ENCODE data around the gene GNB1. TPM values are rescaled to one million over a fixed set of nuclear protein-coding genes. Genes with fewer than 3 reads are reported as not detected.

Gene GNB1
- total RNA-seq, 1 donor from 2014 or later = 158 TPM

DNA sequence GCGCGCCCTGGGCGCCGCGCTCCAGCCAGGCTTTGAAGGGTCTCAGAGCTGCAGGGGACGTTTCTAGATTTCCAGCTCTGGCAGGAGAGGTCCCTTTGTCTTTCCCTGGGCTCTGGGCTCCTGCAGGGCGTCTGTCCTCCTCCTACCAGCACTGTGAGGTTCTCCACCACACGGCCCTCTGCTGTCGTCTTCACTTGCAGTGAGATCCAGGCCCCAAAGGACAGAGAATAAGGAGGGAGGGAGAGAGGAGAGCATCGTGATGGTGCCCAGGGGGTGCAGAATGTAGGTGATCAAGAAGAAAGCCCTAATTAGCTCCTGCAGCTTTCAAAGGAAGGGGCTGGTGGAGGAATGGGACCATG lies 4.2 kb upstream of the GNB1 start:
- H3K36me3 ChIP-seq = no peaks in the 10 kb centered on the region
- peaks cover 43% of the 10 kb centered on the region for H3K4me1 ChIP-seq
- no peaks in the 10 kb centered on the region for H3K27me3 ChIP-seq (ENCODE audit: low read depth)
- H3K27ac ChIP-seq (replicated peaks) = peak overlapping the region; percentile 70
- H3K4me3 ChIP-seq = peak overlapping the region; percentile 37
- intact Hi-C loops (cut with micrococcal nuclease) = no loop called here
- TF ChIP-seq, protein P1, sequence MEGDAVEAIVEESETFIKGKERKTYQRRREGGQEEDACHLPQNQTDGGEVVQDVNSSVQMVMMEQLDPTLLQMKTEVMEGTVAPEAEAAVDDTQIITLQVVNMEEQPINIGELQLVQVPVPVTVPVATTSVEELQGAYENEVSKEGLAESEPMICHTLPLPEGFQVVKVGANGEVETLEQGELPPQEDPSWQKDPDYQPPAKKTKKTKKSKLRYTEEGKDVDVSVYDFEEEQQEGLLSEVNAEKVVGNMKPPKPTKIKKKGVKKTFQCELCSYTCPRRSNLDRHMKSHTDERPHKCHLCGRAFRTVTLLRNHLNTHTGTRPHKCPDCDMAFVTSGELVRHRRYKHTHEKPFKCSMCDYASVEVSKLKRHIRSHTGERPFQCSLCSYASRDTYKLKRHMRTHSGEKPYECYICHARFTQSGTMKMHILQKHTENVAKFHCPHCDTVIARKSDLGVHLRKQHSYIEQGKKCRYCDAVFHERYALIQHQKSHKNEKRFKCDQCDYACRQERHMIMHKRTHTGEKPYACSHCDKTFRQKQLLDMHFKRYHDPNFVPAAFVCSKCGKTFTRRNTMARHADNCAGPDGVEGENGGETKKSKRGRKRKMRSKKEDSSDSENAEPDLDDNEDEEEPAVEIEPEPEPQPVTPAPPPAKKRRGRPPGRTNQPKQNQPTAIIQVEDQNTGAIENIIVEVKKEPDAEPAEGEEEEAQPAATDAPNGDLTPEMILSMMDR (IDR thresholded peaks at IDR 0.05; ENCODE audit: borderline replicate concordance) = no peak
- DNase-seq = no peak
- no peaks in the 10 kb centered on the region for H3K9me3 ChIP-seq (replicated peaks)

DNA sequence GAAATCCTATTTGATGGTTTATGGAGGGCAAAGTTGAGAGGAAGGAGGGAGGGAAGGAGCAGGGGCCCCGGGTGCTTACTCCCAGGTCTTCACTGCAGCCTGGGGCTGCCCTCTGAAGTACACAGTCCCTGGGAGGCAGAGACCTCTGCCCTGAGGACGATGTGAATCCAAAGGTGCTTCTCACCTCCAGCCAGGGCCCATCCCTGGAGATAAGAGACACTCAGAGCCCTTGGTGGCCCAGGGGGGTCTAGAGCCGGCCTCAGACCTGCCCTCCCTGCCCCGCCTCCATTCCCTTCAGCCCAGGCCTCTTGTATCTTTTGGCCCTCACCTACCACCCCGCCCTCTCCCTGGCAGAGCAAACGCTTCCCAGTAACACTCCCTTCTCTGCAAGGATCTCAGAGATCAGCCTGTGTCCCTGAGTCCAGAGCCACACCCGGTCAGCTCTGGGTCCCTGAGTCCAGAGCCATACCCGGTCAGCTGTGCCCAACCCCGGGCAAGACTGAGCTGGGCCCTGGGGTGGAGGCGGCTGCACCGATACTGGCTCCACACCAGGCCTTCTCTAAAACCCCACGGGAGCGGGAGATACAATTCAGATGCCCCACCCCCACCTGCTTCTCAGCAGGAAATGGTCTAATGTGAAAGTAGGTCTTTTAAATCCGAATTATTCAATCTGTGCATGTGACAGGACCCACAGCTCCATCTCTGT lies 3.6 kb upstream of the GNB1 start:
- H3K4me1 ChIP-seq = peaks cover 48% of the 10 kb centered on the region
- peak overlapping the region; percentile 37 for H3K4me3 ChIP-seq
- intact Hi-C loops (cut with micrococcal nuclease) = no loop called here
- H3K27ac ChIP-seq (replicated peaks) = peak overlapping the region; percentile 70
- no peaks in the 10 kb centered on the region for H3K27me3 ChIP-seq (ENCODE audit: low read depth)
- TF ChIP-seq, protein P1 (IDR thresholded peaks at IDR 0.05; ENCODE audit: borderline replicate concordance) = no peak
- H3K9me3 ChIP-seq (replicated peaks) = no peaks in the 10 kb centered on the region
- H3K36me3 ChIP-seq = no peaks in the 10 kb centered on the region
- DNase-seq = peak; percentile 56

DNA sequence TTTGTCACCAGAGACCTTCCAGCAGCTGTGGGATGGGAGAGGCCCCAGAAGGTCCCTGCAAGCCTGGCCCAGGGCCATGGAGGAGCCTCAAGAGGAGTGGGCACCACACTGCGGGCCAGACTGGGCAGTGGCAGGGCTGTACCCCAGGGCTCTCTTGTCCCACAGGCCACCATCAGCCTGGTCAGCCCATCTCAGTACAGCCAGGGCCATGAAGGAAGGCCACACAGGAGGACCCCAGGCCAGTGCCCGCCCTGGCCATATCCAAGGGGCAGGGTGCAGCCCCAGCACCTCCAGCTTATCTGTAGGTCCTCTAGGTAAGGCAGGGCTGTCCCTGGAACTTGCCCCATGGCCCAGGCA lies 3.1 kb upstream of the GNB1 start:
- peaks cover 53% of the 10 kb centered on the region for H3K4me1 ChIP-seq
- TF ChIP-seq, protein P1 (IDR thresholded peaks at IDR 0.05; ENCODE audit: borderline replicate concordance) = no peak
- no peaks in the 10 kb centered on the region for H3K27me3 ChIP-seq (ENCODE audit: low read depth)
- H3K36me3 ChIP-seq = no peaks in the 10 kb centered on the region
- peak overlapping the region; percentile 70 for H3K27ac ChIP-seq (replicated peaks)
- DNase-seq = no peak
- H3K4me3 ChIP-seq = no peak overlapping the region
- no peaks in the 10 kb centered on the region for H3K9me3 ChIP-seq (replicated peaks)
- intact Hi-C loops (cut with micrococcal nuclease) = no loop called here

DNA sequence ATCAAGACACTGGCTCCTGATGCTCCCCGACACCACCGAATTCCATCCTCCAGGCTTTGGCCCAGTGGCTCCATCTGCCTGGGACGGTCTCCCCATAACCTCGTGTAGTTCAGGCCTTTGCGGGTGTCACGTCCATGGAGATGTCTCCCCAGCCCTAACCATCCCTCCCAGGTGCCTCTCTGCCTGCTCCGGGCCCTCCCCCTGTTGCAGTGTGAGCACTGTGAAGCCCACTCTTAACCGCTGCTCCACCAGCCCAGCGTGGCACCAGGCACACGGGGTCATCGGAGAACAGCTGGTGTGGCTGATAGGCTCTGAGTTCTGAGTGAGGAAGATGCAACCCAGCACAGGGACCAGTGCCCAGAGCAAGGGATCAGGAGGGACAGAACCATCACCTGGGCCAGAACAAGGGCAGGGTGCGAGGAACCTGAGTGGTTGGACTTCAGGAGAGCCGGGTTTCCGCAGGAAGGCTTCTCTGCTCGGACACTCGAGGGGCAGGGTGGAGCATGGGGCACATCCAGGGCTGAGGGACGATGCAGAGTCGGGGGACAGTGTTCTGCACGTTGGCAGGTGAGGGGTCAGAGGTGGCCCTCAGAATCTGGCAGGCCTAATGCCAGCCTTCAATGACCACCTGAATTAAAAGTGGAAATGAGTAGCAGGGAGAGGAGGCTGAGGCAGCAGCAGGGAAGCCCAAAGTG lies 2.6 kb upstream of the GNB1 start:
- no peak overlapping the region for H3K4me3 ChIP-seq
- H3K27ac ChIP-seq (replicated peaks) = peak overlapping the region; percentile 70
- H3K36me3 ChIP-seq = no peaks in the 10 kb centered on the region
- no peak for DNase-seq
- TF ChIP-seq, protein P1 (IDR thresholded peaks at IDR 0.05; ENCODE audit: borderline replicate concordance) = no peak
- H3K4me1 ChIP-seq = peaks cover 59% of the 10 kb centered on the region
- no peaks in the 10 kb centered on the region for H3K27me3 ChIP-seq (ENCODE audit: low read depth)
- intact Hi-C loops (cut with micrococcal nuclease) = no loop called here
- H3K9me3 ChIP-seq (replicated peaks) = no peaks in the 10 kb centered on the region

DNA sequence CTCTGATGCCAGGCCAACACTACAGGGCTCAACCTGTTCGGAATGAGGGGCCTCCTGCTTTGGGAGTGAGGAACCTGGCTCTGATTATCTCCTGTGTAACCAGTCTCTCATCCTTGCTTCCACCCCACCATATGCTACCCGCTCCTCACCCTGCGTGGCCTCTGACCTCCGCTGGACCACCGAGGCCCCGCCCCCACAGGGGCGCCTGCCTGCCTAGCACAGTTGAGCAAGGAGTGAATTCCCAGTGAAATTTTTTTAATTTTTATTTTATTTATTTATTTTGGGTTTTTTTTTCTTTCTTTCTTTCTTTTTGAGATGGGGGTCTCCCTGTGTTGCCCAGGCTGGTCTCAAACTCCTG lies 1.9 kb upstream of the GNB1 start:
- H3K27me3 ChIP-seq (ENCODE audit: low read depth) = no peaks in the 10 kb centered on the region
- H3K9me3 ChIP-seq (replicated peaks) = no peaks in the 10 kb centered on the region
- H3K27ac ChIP-seq (replicated peaks) = peak overlapping the region; percentile 97
- DNase-seq = no peak
- peaks cover 66% of the 10 kb centered on the region for H3K4me1 ChIP-seq
- intact Hi-C loops (cut with micrococcal nuclease) = no loop called here
- no peaks in the 10 kb centered on the region for H3K36me3 ChIP-seq
- TF ChIP-seq, protein P1 (IDR thresholded peaks at IDR 0.05; ENCODE audit: borderline replicate concordance) = no peak
- peak overlapping the region; percentile 96 for H3K4me3 ChIP-seq

Measured in left ventricle myocardium inferior (tissue), 1 donor.